Neural cell (in vitro differentiated cells): ENCODE measurements around the gene VPS26B. TPM values are rescaled to one million over a fixed set of nuclear protein-coding genes. Genes with fewer than 3 reads are reported as not detected.

Experiments used
- H2AFZ ChIP-seq: fragments of 200-600, 300-800 bp; sonication (generic), shearing (Covaris generic); 2 replicates; pipeline ENCODE4 v1.6.0; 2014; ENCODE audit warnings: low read depth, mild to moderate bottlenecking, antibody characterized with exemption, low read length, moderate library complexity
- H3F3A ChIP-seq: fragments of 200-600 bp; shearing (Covaris generic); 2 replicates; pipeline ENCODE4 v1.6.1; 2016; ENCODE audit warnings: mild to moderate bottlenecking, moderate library complexity, mixed read lengths, antibody characterized with exemption, low read length; ENCODE audit not compliant: insufficient read depth, poor library complexity, severe bottlenecking
- H3K27ac ChIP-seq: fragments of 200-600, 300-800 bp; sonication (generic), shearing (Covaris generic); 2 replicates; pipeline ENCODE4 v1.5.1; 2014; ENCODE audit warnings: mild to moderate bottlenecking, low read length, moderate library complexity
- H3K27me3 ChIP-seq: fragments of 300-800, 200-600 bp; sonication (generic), shearing (Covaris generic); 2 replicates; pipeline ENCODE4 v1.6.0; 2014; ENCODE audit warnings: mild to moderate bottlenecking, low read depth, low read length, moderate library complexity; ENCODE audit not compliant: insufficient read depth
- H3K36me3 ChIP-seq: fragments of 300-800, 200-600 bp; sonication (generic), shearing (Covaris generic); 2 replicates; pipeline ENCODE4 v1.5.1; 2014; ENCODE audit warnings: mild to moderate bottlenecking, antibody characterized with exemption, low read length, moderate library complexity; ENCODE audit not compliant: insufficient read depth
- H3K4me2 ChIP-seq: fragments of 300-800, 200-600 bp; sonication (generic), shearing (Covaris generic); 2 replicates; pipeline ENCODE4 v1.6.0; 2014; ENCODE audit warnings: mild to moderate bottlenecking, low read length
- H3K4me3 ChIP-seq: fragments of 300-800, 200-600 bp; sonication (generic), shearing (Covaris generic); 2 replicates; pipeline ENCODE4 v1.5.1; 2014; ENCODE audit warnings: mild to moderate bottlenecking, low read length, moderate library complexity
- H3K79me2 ChIP-seq: fragments of 200-600 bp; shearing (Covaris generic); replicated peaks from 2 replicates; pipeline ENCODE4 v1.6.0; 2014; ENCODE audit warnings: mild to moderate bottlenecking, low read length, moderate library complexity; ENCODE audit not compliant: insufficient read depth
- H3K9ac ChIP-seq: fragments of 300-800, 200-600 bp; sonication (generic), shearing (Covaris generic); 2 replicates; pipeline ENCODE4 v1.6.1; 2016; ENCODE audit warnings: mild to moderate bottlenecking, low read length, mixed read lengths
- H3K9me2 ChIP-seq: fragments of 200-600 bp; shearing (Covaris generic); 2 replicates; pipeline ENCODE4 v1.6.1; 2016; ENCODE audit warnings: mild to moderate bottlenecking, low read length, mixed read lengths; ENCODE audit not compliant: insufficient read depth
- H3K9me3 ChIP-seq: fragments of 200-600, 300-800 bp; sonication (generic), shearing (Covaris generic); 2 replicates; pipeline ENCODE4 v1.6.1; 2016; ENCODE audit warnings: mild to moderate bottlenecking, mixed run types, low read length, moderate library complexity, mixed read lengths
- H4K20me1 ChIP-seq: fragments of 200-600 bp; shearing (Covaris generic); 2 replicates; pipeline ENCODE4 v1.6.1; 2016; ENCODE audit warnings: mild to moderate bottlenecking, mixed run types; ENCODE audit not compliant: insufficient read depth
- CTCF ChIP-seq: fragments of 450-650 bp; IDR thresholded peaks from 2 replicates; pipeline ENCODE4 v1.5.1; 2014; ENCODE audit warnings: antibody characterized with exemption, mild to moderate bottlenecking, moderate library complexity; ENCODE audit not compliant: poor library complexity, severe bottlenecking
- EP300 ChIP-seq: fragments of 450-650 bp; conservative IDR thresholded peaks from 2 replicates; pipeline ENCODE4 v1.6.1; 2014; ENCODE audit warnings: antibody characterized with exemption, mild to moderate bottlenecking, moderate library complexity; ENCODE audit not compliant: poor library complexity, severe bottlenecking
- EZH2 ChIP-seq: fragments of 200-600, 300-800 bp; shearing (Covaris generic), sonication (generic); IDR thresholded peaks from 2 replicates; pipeline ENCODE4 v1.6.1; 2014; ENCODE audit warnings: antibody characterized with exemption, low read length, borderline replicate concordance, mild to moderate bottlenecking; ENCODE audit not compliant: insufficient read depth, poor library complexity, severe bottlenecking
- MXI1 ChIP-seq: fragments of 450-650 bp; conservative IDR thresholded peaks from 2 replicates; pipeline ENCODE4 v1.6.1; 2014; ENCODE audit warnings: antibody characterized with exemption, mild to moderate bottlenecking; ENCODE audit not compliant: poor library complexity, severe bottlenecking
- POLR2AphosphoS5 ChIP-seq: IDR thresholded peaks from 2 replicates; pipeline ENCODE4 v1.6.1; 2012
- RAD21 ChIP-seq: fragments of 450-650 bp; conservative IDR thresholded peaks from 2 replicates; pipeline ENCODE4 v1.6.1; 2014; ENCODE audit warnings: antibody characterized with exemption, mild to moderate bottlenecking, moderate library complexity
- REST ChIP-seq: IDR thresholded peaks from 2 replicates; pipeline ENCODE4 v1.6.1; 2012; ENCODE audit warnings: borderline replicate concordance
- SMC3 ChIP-seq: fragments of 450-650 bp; conservative IDR thresholded peaks from 2 replicates; pipeline ENCODE4 v1.6.1; 2014; ENCODE audit warnings: antibody characterized with exemption, mild to moderate bottlenecking, moderate library complexity; ENCODE audit not compliant: poor library complexity
- TAF1 ChIP-seq: IDR thresholded peaks from 2 replicates; pipeline ENCODE4 v1.6.1; 2012; ENCODE audit warnings: low read depth
- polyA plus RNA-seq: library from polyadenylated mRNA; depleted of rRNA; stranded (reverse); fragments of >200 nt; gene quantifications from 2 replicates; pipeline ENCODE4 v1.2.3, GENCODE V29; 2014

The VPS26B gene
- polyA plus RNA-seq, 1 donor from 2014 or later: 72.6 TPM

GRCh38 chr11:134248910-134249480 is 24.5 kb downstream of the VPS26B start:
- no peak overlapping the region for H3K9ac ChIP-seq
- TF ChIP-seq POLR2AphosphoS5 (no peak), EZH2 (no peak), TAF1 (no peak), MXI1 (no peak), CTCF (no peak), REST (no peak), SMC3 (no peak), RAD21 (no peak), EP300 (no peak)
- no peaks in the 10 kb centered on the region for H3K9me3 ChIP-seq
- no peak overlapping the region for H3K4me3 ChIP-seq
- H3K4me2 ChIP-seq: no peak overlapping the region
- no peaks in the 10 kb centered on the region for H3K27me3 ChIP-seq
- peaks cover 3% of the 10 kb centered on the region for H3K79me2 ChIP-seq
- H2AFZ ChIP-seq: no peak overlapping the region
- H3K27ac ChIP-seq: no peak overlapping the region
- H3F3A ChIP-seq: no peaks in the 10 kb centered on the region
- peaks cover 10% of the 10 kb centered on the region for H3K36me3 ChIP-seq
- H3K9me2 ChIP-seq: no peaks in the 10 kb centered on the region
- H4K20me1 ChIP-seq: no peaks in the 10 kb centered on the region

GRCh38 chr11:134250246-134250645 is 25.8 kb downstream of the VPS26B start:
- Histone ChIP-seq H3K79me2 (peaks cover 10% of the 10 kb centered on the region), H3F3A (no peaks in the 10 kb centered on the region), H3K27me3 (no peaks in the 10 kb centered on the region), H2AFZ (no peak overlapping the region), H4K20me1 (no peaks in the 10 kb centered on the region), H3K27ac (no peak overlapping the region), H3K9me3 (no peaks in the 10 kb centered on the region), H3K4me2 (no peak overlapping the region), H3K9ac (no peak overlapping the region), H3K9me2 (no peaks in the 10 kb centered on the region), H3K4me3 (no peak overlapping the region), H3K36me3 (peaks cover 6% of the 10 kb centered on the region)
- TF ChIP-seq MXI1: no peak
- TF ChIP-seq RAD21: no peak
- TF ChIP-seq SMC3: no peak
- TF ChIP-seq EZH2: no peak
- TF ChIP-seq POLR2AphosphoS5: no peak
